GM19023 (cell line): ENCODE measurements around the gene STX19.
"Not testable (repeated sequence)": the region's sequence is repeated elsewhere in the genome, so short reads cannot be mapped to it uniquely, and the experiment has no call there.

ENCODE experiments used
- ATAC-seq: cut with Tn5 transposase; IDR thresholded peaks from one replicate; pipeline ENCODE4 v1.9.1; 2021; ENCODE audit warnings: mild to moderate bottlenecking, moderate library complexity; ENCODE audit not compliant: unreplicated experiment

The STX19 gene

GRCh38 chr3:93979850-93980676 lies 48.3 kb downstream of the STX19 start, which contains the start of gene ARL13B:
ARL13B (plus strand) TSS chr3:93980155; CDS start chr3:93980424, 269 bp downstream.
- ATAC-seq = peak; percentile 100

GRCh38 chr3:93973131-93974126 lies 55.0 kb downstream of the STX19 start, which contains the start of gene PROS1:
PROS1 (minus strand) TSS chr3:93973896; CDS start chr3:93973749, 147 bp downstream.
- ATAC-seq = peak; percentile 92

- no peak for ATAC-seq
Measured at GRCh38 chr3:93969997-93970396, 58.4 kb downstream of the STX19 start.

GRCh38 chr3:93969443-93969842 lies 59.0 kb downstream of the STX19 start:
- no peak for ATAC-seq

GRCh38 chr3:93965106-93965505 lies 63.3 kb downstream of the STX19 start:
- ATAC-seq = not testable (repeated sequence)
